Measurements from ENCODE around the gene ME3. TPM values are rescaled to one million over a fixed set of nuclear protein-coding genes. Genes with fewer than 3 reads are reported as not detected.
"Not testable (repeated sequence)": the region's sequence is repeated elsewhere in the genome, so short reads cannot be mapped to it uniquely, and the experiment has no call there.

Gene ME3
- total RNA-seq, 5 donors from 2014 or later (not counting 1 experiment from before 2014, with no cell fraction given) = 2.2 to 5.0 (median 4.3) TPM

- WGBS (ENCODE audit: insufficient coverage) = no CpG with 5 or more reads among the region's 3 CpGs
- ATAC-seq (replicated peaks in 1 of 4) = no peak
- Histone ChIP-seq H3K4me3 (ENCODE audit: control insufficient read depth in 1 of 2, extremely low read depth in 1 of 2, low read length in 1 of 2) (no peak overlapping the region), H3K27ac (ENCODE audit: low read length) (no peak overlapping the region), H3K4me1 (ENCODE audit: control insufficient read depth in 1 of 2, extremely low read depth in 1 of 2, insufficient read depth in 2 of 2, low read length in 2 of 2) (no peaks in the 10 kb centered on the region), H3K27me3 (replicated peaks in 1 of 2; ENCODE audit: control insufficient read depth in 2 of 2, extremely low read depth in 1 of 2, insufficient read depth in 2 of 2, low read length in 1 of 2) (no peaks in the 10 kb centered on the region), H3K36me3 (ENCODE audit: control insufficient read depth in 2 of 2, extremely low read depth in 1 of 2, insufficient read depth in 1 of 2, low read length in 1 of 2) (no peaks in the 10 kb centered on the region), H3K9me3 (no peaks in the 10 kb centered on the region)
- peaks cover 0 to 3% (median 2%) of the 10 kb centered on the region in 3 donors for H3K9me3 Mint-ChIP-seq
- H3K4me1 Mint-ChIP-seq = no peaks in the 10 kb centered on the region
- ChIA-PET POLR2A (no interaction called here), CTCF (no interaction called here)
- no peak overlapping the region for H3K27ac Mint-ChIP-seq
- H3K36me3 Mint-ChIP-seq = no peaks in the 10 kb centered on the region
- no peak overlapping the region for H3K4me3 Mint-ChIP-seq
- no peak for DNase-seq
- H3K27me3 Mint-ChIP-seq = no peaks in the 10 kb centered on the region
Observed at GRCh38 chr11:86624366-86624765, 48.0 kb downstream of the ME3 start.

GRCh38 chr11:86623736-86624135, 48.7 kb downstream of the ME3 start:
- ChIA-PET CTCF (no interaction called here), POLR2A (no interaction called here)
- H3K36me3 Mint-ChIP-seq = no peaks in the 10 kb centered on the region
- no peak overlapping the region for H3K27ac ChIP-seq (ENCODE audit: low read length)
- no peak overlapping the region for H3K4me3 Mint-ChIP-seq
- no peaks in the 10 kb centered on the region for H3K27me3 ChIP-seq (replicated peaks in 1 of 2; ENCODE audit: control insufficient read depth in 2 of 2, extremely low read depth in 1 of 2, insufficient read depth in 2 of 2, low read length in 1 of 2)
- H3K36me3 ChIP-seq (ENCODE audit: control insufficient read depth in 2 of 2, extremely low read depth in 1 of 2, insufficient read depth in 1 of 2, low read length in 1 of 2) = no peaks in the 10 kb centered on the region
- peaks cover 0 to 8% (median 4%) of the 10 kb centered on the region in 3 donors for H3K9me3 Mint-ChIP-seq
- H3K27ac Mint-ChIP-seq = no peak overlapping the region
- H3K4me1 Mint-ChIP-seq = no peaks in the 10 kb centered on the region
- H3K4me3 ChIP-seq (ENCODE audit: control insufficient read depth in 1 of 2, extremely low read depth in 1 of 2, low read length in 1 of 2) = no peak overlapping the region
- ATAC-seq (replicated peaks in 1 of 4) = no peak
- H3K4me1 ChIP-seq (ENCODE audit: control insufficient read depth in 1 of 2, extremely low read depth in 1 of 2, insufficient read depth in 2 of 2, low read length in 2 of 2) = no peaks in the 10 kb centered on the region
- H3K27me3 Mint-ChIP-seq = no peaks in the 10 kb centered on the region
- no peaks in the 10 kb centered on the region for H3K9me3 ChIP-seq
- DNase-seq = no peak
- WGBS (ENCODE audit: insufficient coverage) = no CpG with 5 or more reads among the region's 4 CpGs

GRCh38 chr11:86623041-86623621, 49.3 kb downstream of the ME3 start:
- H3K4me3 ChIP-seq (ENCODE audit: control insufficient read depth in 1 of 2, extremely low read depth in 1 of 2, low read length in 1 of 2) = no peak overlapping the region
- Mint-ChIP-seq H3K4me1 (no peaks in the 10 kb centered on the region), H3K9me3 (peaks cover 0 to 8% (median 4%) of the 10 kb centered on the region in 3 donors), H3K4me3 (no peak overlapping the region), H3K27me3 (no peaks in the 10 kb centered on the region), H3K36me3 (no peaks in the 10 kb centered on the region), H3K27ac (no peak overlapping the region)
- no peaks in the 10 kb centered on the region for H3K36me3 ChIP-seq (ENCODE audit: control insufficient read depth in 2 of 2, extremely low read depth in 1 of 2, insufficient read depth in 1 of 2, low read length in 1 of 2)
- H3K27me3 ChIP-seq (replicated peaks in 1 of 2; ENCODE audit: control insufficient read depth in 2 of 2, extremely low read depth in 1 of 2, insufficient read depth in 2 of 2, low read length in 1 of 2) = no peaks in the 10 kb centered on the region
- no peak overlapping the region for H3K27ac ChIP-seq (ENCODE audit: low read length)
- POLR2A ChIA-PET = no interaction called here
- DNase-seq (no peak), ATAC-seq (replicated peaks in 1 of 4) (no peak)
- H3K4me1 ChIP-seq (ENCODE audit: control insufficient read depth in 1 of 2, extremely low read depth in 1 of 2, insufficient read depth in 2 of 2, low read length in 2 of 2) = no peaks in the 10 kb centered on the region
- CTCF ChIA-PET = interaction anchor here in 1 of 2 donors (0.6 kb wide), 1 partner anchor 525 kb away, joined by 3 read pairs; no protein-coding TSS in a partner anchor
- 67% methylated on average over 1 of the region's 4 CpGs for WGBS (ENCODE audit: insufficient coverage)
- no peaks in the 10 kb centered on the region for H3K9me3 ChIP-seq

- H3K4me3 Mint-ChIP-seq = no peak overlapping the region
- Histone ChIP-seq H3K9me3 (no peaks in the 10 kb centered on the region), H3K4me3 (ENCODE audit: control insufficient read depth in 1 of 2, extremely low read depth in 1 of 2, low read length in 1 of 2) (no peak overlapping the region), H3K4me1 (ENCODE audit: control insufficient read depth in 1 of 2, extremely low read depth in 1 of 2, insufficient read depth in 2 of 2, low read length in 2 of 2) (no peaks in the 10 kb centered on the region), H3K36me3 (ENCODE audit: control insufficient read depth in 2 of 2, extremely low read depth in 1 of 2, insufficient read depth in 1 of 2, low read length in 1 of 2) (no peaks in the 10 kb centered on the region), H3K27ac (ENCODE audit: low read length) (no peak overlapping the region), H3K27me3 (replicated peaks in 1 of 2; ENCODE audit: control insufficient read depth in 2 of 2, extremely low read depth in 1 of 2, insufficient read depth in 2 of 2, low read length in 1 of 2) (no peaks in the 10 kb centered on the region)
- H3K9me3 Mint-ChIP-seq = peaks cover 0 to 8% (median 4%) of the 10 kb centered on the region in 3 donors
- 80% methylated on average over 2 of the region's 3 CpGs for WGBS (ENCODE audit: insufficient coverage)
- DNase-seq = no peak
- no peaks in the 10 kb centered on the region for H3K27me3 Mint-ChIP-seq
- H3K36me3 Mint-ChIP-seq = no peaks in the 10 kb centered on the region
- no peak overlapping the region for H3K27ac Mint-ChIP-seq
- no peak for ATAC-seq (replicated peaks in 1 of 4)
- CTCF ChIA-PET = interaction anchor here in 1 of 2 donors (1.0 kb wide), 1 partner anchor 21 kb away, joined by 3 read pairs; no protein-coding TSS in a partner anchor
- POLR2A ChIA-PET = no interaction called here
- H3K4me1 Mint-ChIP-seq = no peaks in the 10 kb centered on the region
Observed at GRCh38 chr11:86621854-86622253, 50.6 kb downstream of the ME3 start.

GRCh38 chr11:86620891-86621521, 51.4 kb downstream of the ME3 start:
- H3K4me3 Mint-ChIP-seq = no peak overlapping the region
- H3K27me3 Mint-ChIP-seq = no peaks in the 10 kb centered on the region
- ChIA-PET CTCF (no interaction called here), POLR2A (no interaction called here)
- H3K36me3 Mint-ChIP-seq = no peaks in the 10 kb centered on the region
- Histone ChIP-seq H3K27me3 (replicated peaks in 1 of 2; ENCODE audit: control insufficient read depth in 2 of 2, extremely low read depth in 1 of 2, insufficient read depth in 2 of 2, low read length in 1 of 2) (no peaks in the 10 kb centered on the region), H3K4me3 (ENCODE audit: control insufficient read depth in 1 of 2, extremely low read depth in 1 of 2, low read length in 1 of 2) (no peak overlapping the region), H3K9me3 (peaks cover 3% of the 10 kb centered on the region), H3K27ac (ENCODE audit: low read length) (no peak overlapping the region), H3K36me3 (ENCODE audit: control insufficient read depth in 2 of 2, extremely low read depth in 1 of 2, insufficient read depth in 1 of 2, low read length in 1 of 2) (no peaks in the 10 kb centered on the region), H3K4me1 (ENCODE audit: control insufficient read depth in 1 of 2, extremely low read depth in 1 of 2, insufficient read depth in 2 of 2, low read length in 2 of 2) (no peaks in the 10 kb centered on the region)
- WGBS (ENCODE audit: insufficient coverage) = no CpG with 5 or more reads among the region's 2 CpGs
- no peaks in the 10 kb centered on the region for H3K4me1 Mint-ChIP-seq
- ATAC-seq (replicated peaks in 1 of 4) = no peak
- no peak for DNase-seq
- peaks cover 0 to 12% (median 7%) of the 10 kb centered on the region in 3 donors for H3K9me3 Mint-ChIP-seq
- H3K27ac Mint-ChIP-seq = no peak overlapping the region

GRCh38 chr11:86619428-86619827, 53.0 kb downstream of the ME3 start:
- ATAC-seq (replicated peaks in 1 of 4); H3K4me1 Mint-ChIP-seq; H3K4me1 ChIP-seq (ENCODE audit: control insufficient read depth in 1 of 2, extremely low read depth in 1 of 2, insufficient read depth in 2 of 2, low read length in 2 of 2); POLR2A ChIA-PET; H3K27me3 Mint-ChIP-seq; H3K4me3 Mint-ChIP-seq; H3K27me3 ChIP-seq (replicated peaks in 1 of 2; ENCODE audit: control insufficient read depth in 2 of 2, extremely low read depth in 1 of 2, insufficient read depth in 2 of 2, low read length in 1 of 2); H3K9me3 ChIP-seq; H3K4me3 ChIP-seq (ENCODE audit: control insufficient read depth in 1 of 2, extremely low read depth in 1 of 2, low read length in 1 of 2); CTCF ChIA-PET; H3K36me3 ChIP-seq (ENCODE audit: control insufficient read depth in 2 of 2, extremely low read depth in 1 of 2, insufficient read depth in 1 of 2, low read length in 1 of 2); H3K36me3 Mint-ChIP-seq; DNase-seq; H3K27ac Mint-ChIP-seq; H3K27ac ChIP-seq (ENCODE audit: low read length): not testable (repeated sequence)
- peaks cover 3 to 16% (median 8%) of the 10 kb centered on the region in 3 donors for H3K9me3 Mint-ChIP-seq
- WGBS (ENCODE audit: insufficient coverage) = no CpG with 5 or more reads among the region's 3 CpGs

All from T-cell (primary cell).